OCI-M1 (cell line): Measurements from ENCODE around the gene FGF9.

ENCODE experiments used
- DNase-seq: peaks from one replicate; lab custom pipeline; 2025; lab: John Stamatoyannopoulos, UW

FGF9 gene

DNA sequence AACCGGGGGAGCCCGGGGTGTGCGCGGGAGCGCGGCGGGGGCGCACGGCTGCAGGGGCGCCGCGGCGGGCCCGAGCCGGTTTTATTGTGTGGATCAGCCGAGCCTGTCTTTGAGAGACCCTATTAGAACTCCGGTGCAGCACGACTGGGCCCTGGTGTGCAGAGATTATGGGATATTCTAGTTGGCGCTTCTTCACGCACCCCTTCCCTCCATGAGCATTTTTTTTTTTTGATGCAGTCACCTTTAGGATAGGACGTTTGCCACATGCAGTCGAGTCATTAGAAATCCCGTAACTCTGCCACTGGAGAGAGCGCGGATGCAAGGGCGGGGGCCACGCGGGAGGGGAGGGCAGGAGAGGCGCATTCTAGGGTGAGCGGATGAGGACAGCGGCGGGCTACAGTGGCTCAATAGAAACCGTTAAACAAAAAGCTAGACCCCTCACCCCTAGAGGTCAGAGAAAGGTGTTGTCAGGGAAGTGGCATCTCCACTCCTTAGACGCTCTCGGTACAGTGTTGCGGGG lies 3.7 kb downstream of the FGF9 start:
- no peak for DNase-seq

DNA sequence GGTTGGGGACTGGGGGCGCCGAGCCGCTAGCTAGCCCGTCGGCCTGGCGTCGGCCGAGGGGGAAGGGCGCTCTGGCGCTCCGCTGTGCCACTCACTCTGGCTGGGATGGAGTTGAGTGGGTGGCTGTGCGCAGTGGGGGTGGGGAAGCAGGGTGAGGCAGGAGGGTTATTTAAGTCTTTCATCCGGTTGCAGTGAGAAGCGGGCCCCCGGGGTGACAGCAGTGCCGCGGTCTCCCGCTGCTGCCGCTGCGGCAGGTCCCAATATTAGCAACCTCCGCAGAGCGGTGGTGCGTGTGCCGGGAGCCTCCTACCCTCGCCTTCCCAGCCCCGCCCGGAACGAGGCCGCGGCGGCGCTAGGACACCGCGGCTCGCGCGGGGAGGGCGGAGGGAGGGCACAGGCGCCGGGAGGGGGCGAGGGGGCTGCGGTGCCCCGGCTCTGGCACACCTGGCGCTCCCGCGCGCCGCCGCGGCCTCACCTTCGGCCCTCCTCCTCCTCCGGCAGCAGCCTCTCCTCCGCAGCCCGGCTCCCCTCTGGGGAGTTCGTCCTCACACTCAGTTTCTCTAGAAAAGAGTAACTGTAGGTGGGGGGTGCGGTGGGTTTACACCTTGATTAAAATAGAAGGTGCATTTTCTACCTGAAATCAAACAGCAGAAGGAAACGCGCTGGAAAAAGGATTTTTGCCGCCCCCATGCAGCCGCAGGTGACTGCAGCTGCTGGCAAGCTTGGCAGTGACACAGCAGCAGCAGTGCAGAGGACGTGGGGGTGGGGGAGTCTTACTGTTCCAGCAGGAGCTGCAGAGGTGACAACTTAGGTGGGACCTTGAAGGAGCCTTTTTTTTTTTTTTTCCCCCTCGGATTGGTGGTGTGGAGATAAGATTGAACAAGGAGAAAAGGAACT lies 4.5 kb downstream of the FGF9 start:
- DNase-seq = no peak

DNA sequence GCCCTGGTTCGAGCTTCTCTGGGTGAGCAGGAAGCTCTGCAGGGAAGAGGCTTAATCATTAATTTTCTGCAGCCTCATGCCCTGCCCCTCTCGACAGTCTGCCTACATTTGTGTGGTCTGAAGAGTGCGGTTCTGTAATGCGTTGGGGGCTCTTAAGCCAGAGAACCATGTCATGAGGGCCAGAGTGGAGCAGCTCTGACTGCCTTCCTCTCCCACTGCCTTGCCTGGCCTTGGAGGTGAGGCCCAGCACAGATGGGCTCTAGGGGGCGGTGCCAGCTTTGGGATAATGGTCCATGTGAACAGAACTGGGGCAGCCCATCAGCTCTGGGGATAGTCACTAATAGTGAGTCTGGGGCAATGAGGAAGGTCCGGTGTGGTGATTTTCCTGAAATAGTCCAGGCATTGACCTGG lies 5.7 kb downstream of the FGF9 start:
- peak; percentile 9 for DNase-seq

DNA sequence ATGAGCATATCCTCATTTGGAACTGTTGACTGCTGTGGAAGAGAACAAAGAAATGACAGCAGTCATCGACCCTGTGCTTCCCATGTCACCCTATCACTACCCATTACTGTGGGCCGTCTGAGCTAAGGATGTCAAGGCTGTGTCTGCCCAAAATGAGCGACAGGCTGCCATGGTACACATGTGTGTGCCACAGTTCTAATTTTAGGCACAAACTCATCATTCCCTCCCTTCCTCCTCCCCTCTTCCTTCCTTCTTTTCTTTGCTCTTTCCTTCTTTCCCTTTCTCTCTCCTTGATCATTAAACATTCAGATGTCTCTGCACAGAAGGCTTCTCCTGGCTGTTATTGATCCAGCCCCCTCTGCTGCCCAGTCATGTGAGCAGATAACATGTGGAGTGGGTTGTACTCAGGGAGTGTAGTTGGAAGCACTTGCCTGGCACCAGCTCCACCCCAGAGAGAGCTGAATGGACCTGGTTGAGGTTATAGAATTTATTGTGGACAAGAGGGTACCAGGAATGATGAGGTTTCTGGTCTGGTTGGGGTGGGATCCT lies 6.3 kb downstream of the FGF9 start:
- no peak for DNase-seq

DNA sequence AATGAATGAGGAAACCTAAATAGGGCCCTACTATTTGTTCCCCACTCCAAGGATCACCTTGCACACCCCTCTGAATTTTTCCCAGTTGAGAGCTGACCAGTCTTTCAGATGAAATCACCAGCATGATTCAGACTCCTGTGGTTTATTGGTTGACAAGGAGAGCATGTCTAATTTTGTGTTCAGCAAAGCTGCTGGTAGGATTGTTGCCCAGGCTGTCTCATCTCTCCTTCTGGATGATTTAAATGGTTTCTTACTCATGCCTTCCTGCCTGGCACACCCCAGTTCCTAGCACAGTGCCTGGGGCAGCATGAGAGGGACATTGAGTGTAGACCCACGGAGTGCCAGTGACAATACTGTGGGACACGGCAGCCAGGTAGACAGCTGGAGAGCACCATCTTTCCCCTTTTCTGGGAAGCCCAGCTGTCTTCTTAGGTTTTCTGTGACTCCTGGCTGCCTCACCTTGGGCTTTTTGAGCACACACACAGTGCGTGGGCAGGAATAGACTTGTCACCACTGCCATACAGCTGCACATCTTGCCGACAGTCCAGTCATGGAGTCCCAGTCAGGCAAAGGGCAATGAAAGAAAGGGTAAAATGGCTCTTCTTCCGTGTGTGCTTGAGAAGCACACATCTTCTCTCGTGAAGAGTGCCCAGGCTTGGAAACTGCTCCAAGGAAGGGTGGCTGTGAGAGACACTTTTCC lies 12.3 kb downstream of the FGF9 start:
- DNase-seq = peak; percentile 5

DNA sequence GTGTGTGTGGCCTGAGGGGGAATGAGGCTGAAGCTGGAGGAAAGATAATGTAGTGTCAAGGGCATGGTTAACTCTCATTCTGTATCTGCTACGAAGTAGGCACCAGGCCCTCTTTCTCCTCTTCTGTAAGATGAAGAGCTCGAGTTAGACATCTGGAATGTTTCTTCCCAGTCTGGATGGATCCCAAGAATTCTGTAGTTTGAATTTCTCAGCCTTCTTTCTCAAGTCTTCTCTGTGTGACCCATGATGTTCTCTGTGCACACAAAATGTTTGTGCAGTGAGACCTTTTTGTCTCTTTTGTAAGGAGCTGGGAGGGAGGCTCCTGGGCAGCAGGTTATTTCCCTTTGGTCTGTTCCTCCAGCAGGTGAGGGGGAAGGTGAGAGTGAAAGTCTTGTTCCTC lies 13.7 kb downstream of the FGF9 start:
- no peak for DNase-seq

DNA sequence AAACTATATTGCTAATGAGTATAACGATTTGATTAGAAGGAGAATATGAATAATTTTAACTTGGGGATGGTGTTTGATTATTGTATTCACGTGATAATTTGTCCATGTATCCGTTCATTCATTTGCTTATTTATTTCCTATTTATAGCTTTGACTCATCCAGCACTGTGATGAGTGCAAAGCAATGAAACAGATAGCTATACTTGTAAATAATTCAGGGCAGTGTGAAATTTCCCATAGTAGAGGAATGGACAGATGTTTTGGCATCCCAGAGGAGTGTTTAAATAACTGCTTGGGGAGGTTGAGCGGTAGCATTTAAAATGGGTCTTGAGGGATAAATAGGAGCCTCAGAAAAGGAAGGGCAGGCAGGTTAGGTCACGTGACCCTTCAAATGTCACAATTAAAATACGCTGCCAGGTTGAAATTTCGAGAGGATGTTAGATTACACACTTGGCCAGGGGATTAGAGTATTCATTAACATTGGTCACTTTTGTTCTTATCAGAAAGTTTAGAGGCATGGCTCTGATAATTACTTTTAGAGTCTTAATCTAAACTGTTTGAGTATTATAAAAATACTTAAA lies 14.7 kb downstream of the FGF9 start:
- no peak for DNase-seq

DNA sequence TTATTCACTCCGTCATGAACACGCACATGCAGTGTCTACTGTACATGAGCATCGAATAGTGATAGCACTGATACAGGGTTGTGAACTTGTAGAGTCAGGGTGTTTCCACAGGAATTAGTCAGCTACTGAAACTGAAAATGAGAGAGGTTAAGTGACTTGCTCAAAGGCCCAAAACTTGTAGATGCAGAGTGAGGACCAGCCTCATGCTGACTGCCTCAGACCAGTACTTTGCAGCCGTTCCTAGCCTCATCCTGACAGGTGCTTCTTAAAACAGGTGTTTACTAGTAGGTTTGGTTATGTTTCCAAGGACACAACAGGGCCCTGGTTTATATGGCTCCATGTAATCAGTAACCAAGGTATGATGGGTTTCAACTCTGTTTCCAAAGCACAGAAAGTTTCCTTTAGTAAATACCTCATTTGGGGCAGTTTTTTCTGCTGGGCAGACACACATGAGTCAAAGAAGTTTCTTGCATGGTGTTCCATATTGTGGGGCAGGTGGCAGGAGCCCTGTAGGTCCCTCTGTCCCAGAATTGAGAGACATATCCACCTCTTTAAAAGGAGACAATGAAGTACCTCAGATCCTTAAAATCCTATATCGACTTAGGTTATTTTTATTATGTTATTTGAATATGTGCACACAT lies 16.0 kb downstream of the FGF9 start:
- DNase-seq = no peak

DNA sequence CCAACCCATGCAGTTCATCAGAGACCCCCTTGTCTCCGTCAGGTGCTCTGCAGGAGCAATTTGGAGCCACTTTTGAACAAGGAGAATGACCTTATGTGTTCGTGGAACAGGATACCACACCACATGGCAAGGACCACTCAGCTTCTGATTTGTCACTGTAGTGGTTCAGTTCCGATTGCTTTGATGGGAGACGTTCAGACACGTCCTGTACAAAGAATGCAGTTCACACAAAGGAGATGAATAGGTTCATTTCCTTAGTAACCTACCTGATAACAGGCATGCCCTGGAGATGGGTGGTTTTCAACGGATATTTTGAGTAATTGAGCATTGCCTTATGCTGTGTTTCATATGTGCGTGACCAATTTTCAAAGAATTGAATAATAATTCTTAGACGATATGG lies 17.2 kb downstream of the FGF9 start:
- DNase-seq = no peak

DNA sequence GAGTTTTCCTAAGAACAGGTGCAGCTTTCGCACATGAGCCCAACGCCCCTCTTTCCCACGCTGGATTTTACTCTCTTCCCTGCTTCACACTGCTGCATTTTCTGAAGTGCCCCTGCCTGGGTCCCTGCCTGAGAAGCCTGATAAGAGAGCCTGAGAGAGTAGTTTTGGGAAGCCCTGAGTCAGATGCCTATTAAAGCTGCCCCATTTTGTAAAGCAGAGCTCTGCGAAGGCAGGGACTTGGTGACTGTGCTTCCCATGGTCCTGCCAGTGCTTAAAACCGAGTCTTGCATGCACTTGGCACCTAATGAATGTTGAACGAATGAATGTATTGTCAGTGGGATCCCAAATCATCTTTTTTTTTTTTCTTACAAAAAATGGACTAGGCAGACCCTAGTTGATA lies 18.2 kb downstream of the FGF9 start:
- no peak for DNase-seq

DNA sequence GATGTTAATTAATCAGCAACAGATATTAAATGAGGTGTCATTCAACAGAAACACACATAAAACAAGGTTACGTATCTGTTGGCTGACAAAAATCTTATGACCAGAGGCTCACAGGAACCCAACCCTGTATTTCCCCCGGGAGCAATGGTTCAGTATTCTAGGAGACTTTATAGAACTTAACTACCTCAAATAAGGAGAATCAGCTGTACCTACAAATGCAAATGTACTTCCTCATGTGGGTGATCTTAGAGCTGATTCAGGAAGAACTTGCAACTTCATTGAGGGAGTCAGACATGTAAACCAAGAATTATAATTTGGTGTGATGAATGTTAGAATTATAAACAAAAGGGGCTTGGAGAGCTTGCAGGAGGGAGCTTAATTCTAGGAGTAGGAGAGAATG lies 20.1 kb downstream of the FGF9 start:
- no peak for DNase-seq

DNA sequence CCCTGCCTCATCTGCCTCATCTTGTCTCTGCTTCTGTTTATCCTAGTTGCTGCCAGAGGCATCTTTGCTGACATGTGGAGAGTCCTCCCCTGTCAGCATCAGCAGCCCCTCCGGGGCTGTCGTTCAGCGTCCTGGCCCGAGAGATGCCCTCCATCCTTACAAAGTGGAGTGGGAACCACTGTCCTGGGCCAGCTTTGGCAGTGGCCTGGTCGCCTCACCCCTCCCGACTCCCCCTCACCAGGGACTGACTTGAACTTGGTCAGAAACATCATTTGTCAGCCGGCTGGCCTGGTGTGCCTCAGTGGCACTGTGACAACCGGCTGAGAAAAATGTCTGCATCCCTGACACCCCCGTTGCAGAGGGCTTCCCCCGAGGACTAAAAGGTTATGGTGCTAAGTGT lies 20.6 kb downstream of the FGF9 start:
- DNase-seq = no peak

DNA sequence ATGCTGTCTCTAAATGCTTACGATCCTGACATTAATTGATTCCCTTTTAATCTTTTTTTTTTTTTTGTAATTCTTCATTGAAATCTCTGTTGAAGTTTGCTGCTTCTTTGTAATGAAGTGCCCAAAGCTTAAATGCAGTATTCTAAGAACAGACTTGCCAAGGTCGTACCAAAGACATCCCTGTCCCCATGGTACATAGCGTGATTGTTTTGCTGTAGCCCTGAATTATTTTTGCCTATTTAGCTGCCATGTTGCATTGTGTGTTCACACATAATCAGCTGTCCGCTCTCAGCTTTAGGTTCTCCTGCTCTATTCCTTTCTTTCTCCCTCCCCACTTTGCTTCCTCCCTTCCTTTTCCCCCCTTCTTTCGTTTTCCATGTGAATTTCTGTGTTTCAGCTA lies 21.1 kb downstream of the FGF9 start:
- no peak for DNase-seq

DNA sequence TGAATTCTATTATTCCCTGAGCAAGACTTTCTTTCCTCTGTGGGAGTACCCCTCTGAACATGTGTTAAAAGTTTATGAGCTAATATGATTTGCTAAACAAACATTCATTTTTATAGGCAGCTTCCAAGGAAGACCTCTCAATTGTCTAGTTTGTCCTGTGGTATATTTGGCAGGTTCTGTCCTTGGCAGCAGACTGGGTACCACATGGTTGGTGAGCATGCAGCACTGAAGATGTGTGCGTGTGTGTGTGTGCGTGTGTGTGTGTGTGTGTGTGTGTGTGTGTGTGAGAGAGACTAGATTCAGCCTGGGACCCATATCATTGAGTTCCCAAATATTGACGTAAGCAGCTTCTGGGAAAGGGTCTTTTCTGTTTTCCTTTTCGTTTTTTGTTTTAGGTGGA lies 24.0 kb downstream of the FGF9 start:
- no peak for DNase-seq

DNA sequence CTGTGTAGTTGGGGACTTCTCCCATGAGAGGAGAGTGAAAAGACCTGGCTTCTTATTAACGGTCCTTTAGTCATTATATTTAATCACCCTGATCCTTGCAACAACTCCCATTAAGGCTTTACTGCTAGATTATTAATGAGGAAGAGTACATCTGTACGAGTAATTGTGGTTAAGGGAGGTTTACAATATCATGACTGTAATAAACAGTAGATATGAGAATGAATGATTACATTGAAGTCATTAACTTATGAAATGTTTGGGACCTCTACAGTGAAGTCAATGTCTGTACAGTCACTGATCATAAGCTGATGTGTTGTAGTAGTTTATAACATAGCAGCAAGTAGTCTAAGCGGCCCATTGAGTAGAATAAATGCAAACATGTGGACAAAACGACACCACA lies 24.7 kb downstream of the FGF9 start:
- no peak for DNase-seq

DNA sequence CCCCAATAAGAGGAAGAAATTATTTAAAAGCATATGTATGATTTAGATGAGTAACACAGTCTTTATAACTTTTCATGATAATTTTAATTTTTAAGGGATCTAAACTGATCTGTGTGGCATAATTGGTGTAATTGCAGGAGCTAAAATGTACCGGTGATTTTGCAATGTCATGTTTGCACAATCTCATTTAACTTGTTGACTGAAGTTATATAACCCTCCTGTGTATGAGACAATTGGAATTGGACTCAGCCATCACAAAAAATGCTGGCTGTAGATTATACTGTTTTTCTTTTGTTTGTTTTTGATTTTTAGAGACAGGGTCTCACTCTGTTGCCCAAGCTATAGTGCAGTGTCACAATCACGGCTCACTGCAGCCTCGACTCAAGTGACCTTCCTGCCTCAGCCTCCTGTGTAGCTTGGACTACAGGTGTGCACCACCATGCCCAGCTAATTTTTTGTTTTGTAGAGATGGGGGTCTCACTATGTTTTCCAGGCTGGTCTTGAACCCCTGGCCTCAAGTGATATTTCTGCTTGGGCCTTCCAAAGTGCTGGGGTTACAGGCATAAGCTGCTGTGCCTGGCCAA lies 26.1 kb downstream of the FGF9 start:
- no peak for DNase-seq

DNA sequence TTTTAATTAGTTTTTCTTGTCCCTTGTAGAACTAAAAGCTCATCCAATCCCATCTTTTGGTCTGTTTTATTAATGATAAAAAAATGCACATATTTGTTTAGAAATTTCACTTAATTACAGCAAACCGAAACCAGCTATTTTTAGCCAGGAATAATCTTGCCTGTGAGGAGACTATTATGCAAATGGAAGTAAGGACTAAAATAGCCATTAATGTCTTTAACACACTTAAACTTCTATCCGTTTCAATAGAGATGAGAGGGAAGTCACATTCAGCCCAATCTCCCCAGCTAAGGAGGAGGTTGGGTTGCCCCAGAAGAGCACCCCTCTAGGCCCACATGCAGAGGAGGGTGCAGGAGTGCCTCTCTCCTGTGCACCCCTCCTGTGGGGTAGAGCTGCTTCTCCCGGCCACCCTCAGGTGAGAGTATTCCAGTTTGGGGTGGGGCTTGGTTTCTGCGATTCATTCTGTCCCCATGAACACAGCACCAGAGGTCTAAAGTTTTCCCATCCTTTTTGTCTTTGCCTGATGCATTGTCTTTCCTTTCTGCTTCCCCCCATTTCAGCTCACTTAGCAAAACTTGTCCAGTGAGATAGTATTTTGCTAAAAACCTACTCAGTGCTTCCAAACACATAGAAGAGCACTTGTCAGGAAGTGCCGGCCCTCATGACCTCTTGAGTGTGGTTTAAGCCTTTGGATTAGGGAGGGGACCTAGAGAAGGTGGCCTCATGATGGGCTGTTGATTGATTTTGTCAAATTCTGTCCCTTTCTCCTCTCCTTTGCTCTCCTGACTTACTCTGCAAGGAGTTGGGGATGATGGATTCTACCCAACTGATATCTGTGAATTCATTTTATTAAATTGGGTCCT lies 28.2 kb downstream of the FGF9 start:
- DNase-seq = no peak

DNA sequence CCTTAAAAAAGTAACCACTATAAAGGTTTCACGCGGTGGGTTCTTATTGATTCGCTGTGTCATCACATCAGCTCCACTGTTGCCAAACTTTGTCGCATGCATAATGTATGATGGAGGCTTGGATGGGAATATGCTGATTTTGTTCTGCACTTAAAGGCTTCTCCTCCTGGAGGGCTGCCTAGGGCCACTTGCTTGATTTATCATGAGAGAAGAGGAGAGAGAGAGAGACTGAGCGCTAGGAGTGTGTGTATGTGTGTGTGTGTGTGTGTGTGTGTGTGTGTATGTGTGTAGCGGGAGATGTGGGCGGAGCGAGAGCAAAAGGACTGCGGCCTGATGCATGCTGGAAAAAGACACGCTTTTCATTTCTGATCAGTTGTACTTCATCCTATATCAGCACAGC lies 30.6 kb downstream of the FGF9 start:
- DNase-seq = no peak

DNA sequence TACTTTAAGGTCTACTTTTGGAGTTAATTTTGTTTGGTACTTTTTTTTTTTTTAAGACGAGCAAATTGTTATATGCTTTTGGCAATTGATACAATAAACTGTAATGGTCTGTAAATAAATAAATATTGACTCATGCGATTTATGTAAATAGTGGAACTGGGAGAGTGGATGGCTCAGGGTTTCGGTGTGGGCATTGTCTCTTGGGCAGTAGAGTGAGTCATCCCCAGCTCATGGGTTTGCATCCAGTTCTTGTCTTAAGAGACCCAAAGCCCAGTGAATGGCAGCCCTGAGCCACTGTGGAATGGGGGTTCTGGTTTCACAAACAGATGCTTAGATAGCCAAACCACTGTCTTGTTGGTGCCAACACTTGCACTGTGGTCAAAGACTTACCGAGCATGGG lies 33.0 kb downstream of the FGF9 start:
- no peak for DNase-seq

DNA sequence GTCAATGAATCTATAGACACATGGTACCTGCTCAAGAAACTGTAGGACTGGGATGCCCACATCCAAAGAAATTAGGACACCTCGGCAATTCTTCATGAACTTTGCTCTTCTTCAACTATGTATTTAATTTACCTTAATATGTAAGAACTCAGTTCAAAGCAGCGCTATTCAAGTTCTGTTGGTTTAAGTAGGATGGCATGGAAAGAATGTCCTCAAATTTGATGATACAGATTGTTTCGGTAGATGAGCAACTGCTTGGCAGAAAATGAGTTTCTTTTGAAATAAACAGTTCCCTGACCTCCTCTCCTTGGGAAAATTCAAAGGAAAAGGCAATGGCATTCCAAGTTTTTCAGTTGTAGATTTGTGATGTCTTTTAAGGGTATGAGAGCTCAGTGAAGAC lies 36.7 kb downstream of the FGF9 start:
- DNase-seq = no peak

DNA sequence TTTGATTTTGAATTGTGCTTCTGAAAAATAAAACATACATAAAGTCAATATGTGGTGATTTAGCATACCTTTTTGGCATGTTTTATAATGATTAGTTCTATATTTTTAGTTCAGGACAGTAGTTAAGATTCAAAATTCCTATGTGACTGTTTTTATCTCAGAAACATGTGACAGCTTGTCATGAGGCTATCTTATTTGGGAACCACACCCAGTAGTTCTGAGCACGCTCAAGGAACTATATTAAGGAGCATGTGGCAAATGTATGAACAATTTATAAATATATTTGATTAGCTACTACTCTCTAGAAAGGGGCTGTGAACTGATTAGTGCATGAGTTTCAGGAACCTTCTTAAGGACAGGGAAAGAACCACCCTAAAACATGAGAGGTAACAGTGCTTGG lies 38.8 kb downstream of the FGF9 start:
- DNase-seq = no peak
